Transverse colon (tissue), 4 donors: Measurements from ENCODE around the gene KNDC1. TPM values are rescaled to one million over a fixed set of nuclear protein-coding genes. Genes with fewer than 3 reads are reported as not detected.

Experiments
- DNase-seq: peaks from one replicate; pipeline ENCODE4 v3.0.0-alpha.2; 2019
- H3K27ac ChIP-seq, 4 donors: fragments of 200-600 bp; sonication (generic); 2 replicates each; pipeline ENCODE4 v1.5.1; 2016 to 2018; ENCODE audit warnings: inconsistent platforms in 4 of 4
- H3K27me3 ChIP-seq: fragments of 200-600 bp; sonication (generic); 2 replicates; pipeline ENCODE4 v1.5.1; 2017; ENCODE audit warnings: inconsistent platforms
- H3K36me3 ChIP-seq, 4 donors: fragments of 200-600 bp; sonication (generic); 2 replicates each; pipeline ENCODE4 v1.5.1; 2017 to 2019; ENCODE audit warnings: inconsistent platforms in 4 of 4
- H3K4me1 ChIP-seq, 4 donors: fragments of 200-600 bp; sonication (generic); 2 replicates each; pipeline ENCODE4 v1.5.1; 2017 to 2020; ENCODE audit warnings: inconsistent platforms in 4 of 4
- H3K4me3 ChIP-seq, 4 donors: fragments of 200-600 bp; sonication (generic); 1 replicate in 1 of 4; 2 replicates in 3 of 4; pipeline versions ENCODE4 v1.5.1 to v1.6.1; 2017 to 2019; ENCODE audit warnings: inconsistent platforms in 4 of 4
- H3K9me3 ChIP-seq, 2 donors: fragments of 200-600 bp; sonication (generic); 2 replicates each; pipeline ENCODE4 v1.5.1; 2017 to 2019; ENCODE audit warnings: inconsistent platforms in 2 of 2
- CTCF ChIP-seq, 5 experiments: fragments of 200-600 bp in 3 of 5; fragments of 450-650 bp in 2 of 5; sonication (generic) in 3 of 5; IDR thresholded peaks; 1 replicate in 2 of 5; 2 replicates in 3 of 5; pipeline ENCODE4 v1.5.1; 2016 to 2017; ENCODE audit warnings: antibody characterized with exemption in 5 of 5, inconsistent platforms in 3 of 5, mild to moderate bottlenecking in 2 of 5, moderate library complexity in 1 of 5
- EP300 ChIP-seq: sonication (generic); formaldehyde crosslinking; IDR thresholded peaks from one replicate; pipeline ENCODE4 v1.6.1; 2017; ENCODE audit warnings: antibody characterized with exemption, low read depth
- POLR2A ChIP-seq: fragments of 450-650 bp; IDR thresholded peaks from one replicate; pipeline ENCODE4 v1.6.1; 2016; ENCODE audit warnings: antibody characterized with exemption, mild to moderate bottlenecking, moderate library complexity
- POLR2AphosphoS5 ChIP-seq, 3 donors: sonication (generic); formaldehyde crosslinking; IDR thresholded peaks; one replicate each; pipeline ENCODE4 v1.6.1; 2016; ENCODE audit warnings: antibody characterized with exemption in 3 of 3
- WGBS, 2 donors: methylation state at CpG; one replicate each; pipeline ENCODE4 v1.1.5; 2018; ENCODE audit warnings: low coverage in 1 of 2; 5-methylcytosine and 5-hydroxymethylcytosine counted together
- in situ Hi-C, 4 donors: fragments of 200-750 bp; cut with MboI; loops; one replicate each; pipeline versions ENCODE4 v1.15.0 to v1.15.1; 2017; ENCODE audit warnings: low sequenced_read_pairs in 3 of 4, low pct_ligation_motif_present in 1 of 4, low pct_unique_long_range_greater_than_20kb in 1 of 4
- intact Hi-C: fragments of 100-400 bp; cut with DNase I; formaldehyde crosslinking; loops from one replicate; pipeline ENCODE4 v1.15.1; 2023; ENCODE audit warnings: low total_unique reads
- total RNA-seq, 4 donors: library from RNA; depleted of rRNA; stranded (reverse); fragments of >200 nt; gene quantifications; one replicate each; pipeline ENCODE4 v1.1.0, GENCODE V29; 2016

KNDC1 gene
- total RNA-seq, 4 donors from 2014 or later: 0.14 to 1.2 TPM; not detected in 2

GRCh38 chr10:133115976-133116375, 44.0 kb upstream of the KNDC1 start:
- TF ChIP-seq CTCF (IDR thresholded peaks at IDR 0.05) (no peak), POLR2AphosphoS5 (IDR thresholded peaks at IDR 0.05) (no peak), EP300 (no peak), POLR2A (no peak)
- in situ Hi-C loops: loop anchor here in 2 of 4 donors (25.0 kb wide), 1 partner anchor 179 kb away; the partner anchor contains the start of gene CFAP46 (in 2 of the 2)
- WGBS, 2 donors: 67% methylated on average over 17 of the region's 17 CpGs; no CpG with 5 or more reads in 1 of the 2 donors
- Histone ChIP-seq H3K36me3 (no peaks in the 10 kb centered on the region), H3K27ac (no peak overlapping the region), H3K27me3 (no peaks in the 10 kb centered on the region), H3K4me1 (no peaks in the 10 kb centered on the region), H3K4me3 (no peak overlapping the region), H3K9me3 (no peaks in the 10 kb centered on the region)
- no peak for DNase-seq
- intact Hi-C loops: no loop called here

GRCh38 chr10:133116455-133116854, 43.6 kb upstream of the KNDC1 start:
- TF ChIP-seq POLR2A (no peak), CTCF (IDR thresholded peaks at IDR 0.05) (no peak), EP300 (no peak), POLR2AphosphoS5 (IDR thresholded peaks at IDR 0.05) (no peak)
- H3K27me3 ChIP-seq: no peaks in the 10 kb centered on the region
- intact Hi-C loops: no loop called here
- H3K36me3 ChIP-seq: no peaks in the 10 kb centered on the region
- 59 to 71% methylated on average over 5 to 14 of the region's 14 CpGs for WGBS, 2 donors
- H3K4me1 ChIP-seq: no peaks in the 10 kb centered on the region
- no peak overlapping the region for H3K27ac ChIP-seq
- DNase-seq: no peak
- no peaks in the 10 kb centered on the region for H3K9me3 ChIP-seq
- in situ Hi-C loops: loop anchor here in 2 of 4 donors (25.0 kb wide), 1 partner anchor 179 kb away; the partner anchor contains the start of gene CFAP46 (in 2 of the 2)
- H3K4me3 ChIP-seq: no peak overlapping the region

GRCh38 chr10:133117036-133117687, 42.9 kb upstream of the KNDC1 start:
- H3K9me3 ChIP-seq: no peaks in the 10 kb centered on the region
- no peak for TF ChIP-seq EP300
- TF ChIP-seq CTCF (IDR thresholded peaks at IDR 0.05): no peak
- TF ChIP-seq POLR2A: no peak
- no peak for TF ChIP-seq POLR2AphosphoS5 (IDR thresholded peaks at IDR 0.05)
- in situ Hi-C loops: loop anchor here in 2 of 4 donors (25.0 kb wide), 1 partner anchor 180 kb away; the partner anchor contains the start of gene CFAP46 (in 2 of the 2)
- intact Hi-C loops: no loop called here
- H3K4me3 ChIP-seq: no peak overlapping the region
- no peak for DNase-seq
- H3K27ac ChIP-seq: no peak overlapping the region
- no peaks in the 10 kb centered on the region for H3K27me3 ChIP-seq
- no peaks in the 10 kb centered on the region for H3K4me1 ChIP-seq
- no peaks in the 10 kb centered on the region for H3K36me3 ChIP-seq
- 88% methylated on average over 20 of the region's 21 CpGs; no CpG with 5 or more reads in 1 of the 2 donors for WGBS, 2 donors

GRCh38 chr10:133117688-133118071, 42.3 kb upstream of the KNDC1 start:
- intact Hi-C loops: no loop called here
- WGBS, 2 donors: 61% methylated on average over 8 of the region's 8 CpGs; no CpG with 5 or more reads in 1 of the 2 donors
- H3K27me3 ChIP-seq: no peaks in the 10 kb centered on the region

More at GRCh38 chr10:133117688-133118071, 42.3 kb upstream of the KNDC1 start:
- H3K4me3 ChIP-seq: no peak overlapping the region
- no peak overlapping the region for H3K27ac ChIP-seq
- no peak for DNase-seq
- H3K9me3 ChIP-seq: no peaks in the 10 kb centered on the region
- no peaks in the 10 kb centered on the region for H3K36me3 ChIP-seq
- in situ Hi-C loops: loop anchor here in 2 of 4 donors (25.0 kb wide), 1 partner anchor 180 kb away; the partner anchor contains the start of gene CFAP46 (in 2 of the 2)
- no peaks in the 10 kb centered on the region for H3K4me1 ChIP-seq
- no peak for TF ChIP-seq CTCF (IDR thresholded peaks at IDR 0.05)
